ENCODE results near the gene C17orf50. TPM values are rescaled to one million over a fixed set of nuclear protein-coding genes. Genes with fewer than 3 reads are reported as not detected.

Gene C17orf50
- polyA plus RNA-seq, 1 donor (not counting 4 experiments of a cell fraction or from before 2014, with no cell fraction given): not detected

DNA sequence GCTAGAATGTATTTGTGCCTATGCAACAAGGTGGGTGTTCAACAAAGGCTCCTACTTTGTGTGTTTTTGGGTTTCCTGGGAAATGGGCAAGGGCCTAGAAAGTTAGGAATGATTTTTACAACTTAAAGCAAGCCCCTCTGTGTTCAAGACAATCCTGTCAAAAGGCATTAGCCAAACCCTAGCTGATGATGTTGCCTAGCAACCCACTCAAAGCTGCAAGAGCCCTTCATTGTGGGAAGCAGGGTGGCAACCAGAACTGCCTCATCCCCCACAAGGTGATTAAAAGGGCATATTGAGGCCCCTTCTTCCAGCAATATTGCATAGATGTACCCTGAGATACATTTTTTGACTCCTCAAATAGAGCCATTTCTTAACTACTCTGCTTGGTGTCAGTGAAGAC lies 45.3 kb upstream of the C17orf50 start:
- Histone ChIP-seq H3K36me3 (ENCODE audit: control insufficient read depth in 2 of 2, extremely low read depth in 1 of 2, insufficient read depth in 2 of 2, low read length in 2 of 2) (peaks cover 31 to 34% of the 10 kb centered on the region in 2 experiments), H3K9ac (ENCODE audit: control insufficient read depth, extremely low read depth, insufficient read depth, low read length) (no peak overlapping the region), H3K27ac (ENCODE audit: control insufficient read depth, insufficient read depth, low read length) (no peak overlapping the region)

DNA sequence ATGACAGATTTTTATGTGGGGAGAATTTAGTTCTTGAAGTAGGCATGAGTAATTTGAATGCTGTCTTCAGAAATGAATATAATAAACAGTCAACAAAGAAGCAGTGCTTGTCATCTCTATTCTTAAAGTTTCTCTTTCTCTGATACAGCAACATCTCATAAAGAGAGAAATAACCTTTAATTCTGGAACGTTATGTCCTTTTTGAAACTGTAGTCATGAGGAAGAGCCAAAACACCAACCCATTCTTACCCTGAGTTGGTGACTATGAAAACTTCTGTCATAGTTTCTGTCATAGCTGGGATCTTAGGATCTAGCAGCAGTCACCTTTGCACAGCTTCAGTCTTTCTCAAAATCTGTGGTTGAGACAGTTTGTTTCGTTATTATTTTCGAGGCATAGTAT lies 44.5 kb upstream of the C17orf50 start:
- Histone ChIP-seq H4K20me1 (ENCODE audit: control insufficient read depth, extremely low read depth, insufficient read depth, low read length) (no peaks in the 10 kb centered on the region), H2AFZ (ENCODE audit: control insufficient read depth, low read length) (no peak overlapping the region), H3K27ac (ENCODE audit: control insufficient read depth, insufficient read depth, low read length) (no peak overlapping the region), H3K27me3 (ENCODE audit: control insufficient read depth, extremely low read depth, insufficient read depth, low read length) (no peaks in the 10 kb centered on the region), H3K36me3 (ENCODE audit: control insufficient read depth in 2 of 2, extremely low read depth in 1 of 2, insufficient read depth in 2 of 2, low read length in 2 of 2) (peaks cover 25 to 31% of the 10 kb centered on the region in 2 experiments), H3K4me3 (ENCODE audit: control insufficient read depth in 2 of 3, extremely low read depth in 1 of 3, insufficient read depth in 2 of 3, low read depth in 1 of 3, low read length in 3 of 3) (no peak overlapping the region), H3K9ac (ENCODE audit: control insufficient read depth, extremely low read depth, insufficient read depth, low read length) (no peak overlapping the region), H3K4me1 (ENCODE audit: control insufficient read depth, extremely low read depth, insufficient read depth, low read length) (no peaks in the 10 kb centered on the region), H3K79me2 (ENCODE audit: control insufficient read depth, insufficient read depth, low read length) (no peaks in the 10 kb centered on the region), H3K9me3 (ENCODE audit: control insufficient read depth, low read depth, low read length) (no peaks in the 10 kb centered on the region), H3K9me1 (ENCODE audit: control insufficient read depth, extremely low read depth, insufficient read depth, low read length) (no peaks in the 10 kb centered on the region), H3K4me2 (ENCODE audit: control insufficient read depth, extremely low read depth, insufficient read depth, low read depth, low read length) (no peak overlapping the region)
- dilution Hi-C loops (cut with MboI; ENCODE audit: extremely low pct_ligation_motif_present, low sequenced_read_pairs): no loop called here
- TF ChIP-seq, protein P1, sequence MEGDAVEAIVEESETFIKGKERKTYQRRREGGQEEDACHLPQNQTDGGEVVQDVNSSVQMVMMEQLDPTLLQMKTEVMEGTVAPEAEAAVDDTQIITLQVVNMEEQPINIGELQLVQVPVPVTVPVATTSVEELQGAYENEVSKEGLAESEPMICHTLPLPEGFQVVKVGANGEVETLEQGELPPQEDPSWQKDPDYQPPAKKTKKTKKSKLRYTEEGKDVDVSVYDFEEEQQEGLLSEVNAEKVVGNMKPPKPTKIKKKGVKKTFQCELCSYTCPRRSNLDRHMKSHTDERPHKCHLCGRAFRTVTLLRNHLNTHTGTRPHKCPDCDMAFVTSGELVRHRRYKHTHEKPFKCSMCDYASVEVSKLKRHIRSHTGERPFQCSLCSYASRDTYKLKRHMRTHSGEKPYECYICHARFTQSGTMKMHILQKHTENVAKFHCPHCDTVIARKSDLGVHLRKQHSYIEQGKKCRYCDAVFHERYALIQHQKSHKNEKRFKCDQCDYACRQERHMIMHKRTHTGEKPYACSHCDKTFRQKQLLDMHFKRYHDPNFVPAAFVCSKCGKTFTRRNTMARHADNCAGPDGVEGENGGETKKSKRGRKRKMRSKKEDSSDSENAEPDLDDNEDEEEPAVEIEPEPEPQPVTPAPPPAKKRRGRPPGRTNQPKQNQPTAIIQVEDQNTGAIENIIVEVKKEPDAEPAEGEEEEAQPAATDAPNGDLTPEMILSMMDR (optimal IDR thresholded peaks at IDR 0.05 in 1 of 3, IDR thresholded peaks at IDR 0.05 in 1 of 3, conservative IDR thresholded peaks at IDR 0.05 in 1 of 3; ENCODE audit: extremely low read depth in 1 of 3, insufficient read depth in 2 of 3, low read length in 3 of 3): no peak
- TF ChIP-seq EZH2 (IDR thresholded peaks at IDR 0.05; ENCODE audit: low read length): no peak
- DNase-seq (ENCODE audit: low read depth, low spot score) (no peak), FAIRE-seq (no peak)

More for the DNA sequence above, 45.3 kb upstream of the C17orf50 start:
- FAIRE-seq (no peak), DNase-seq (ENCODE audit: low read depth, low spot score) (no peak)
- no peaks in the 10 kb centered on the region for H3K4me1 ChIP-seq (ENCODE audit: control insufficient read depth, extremely low read depth, insufficient read depth, low read length)
- no peaks in the 10 kb centered on the region for H3K79me2 ChIP-seq (ENCODE audit: control insufficient read depth, insufficient read depth, low read length)
- no peak overlapping the region for H3K4me2 ChIP-seq (ENCODE audit: control insufficient read depth, extremely low read depth, insufficient read depth, low read depth, low read length)
- H4K20me1 ChIP-seq (ENCODE audit: control insufficient read depth, extremely low read depth, insufficient read depth, low read length): no peaks in the 10 kb centered on the region
- TF ChIP-seq, protein P1 (optimal IDR thresholded peaks at IDR 0.05 in 1 of 3, IDR thresholded peaks at IDR 0.05 in 1 of 3, conservative IDR thresholded peaks at IDR 0.05 in 1 of 3; ENCODE audit: extremely low read depth in 1 of 3, insufficient read depth in 2 of 3, low read length in 3 of 3): no peak
- TF ChIP-seq EZH2 (IDR thresholded peaks at IDR 0.05; ENCODE audit: low read length): no peak
- no peak overlapping the region for H2AFZ ChIP-seq (ENCODE audit: control insufficient read depth, low read length)
- no peaks in the 10 kb centered on the region for H3K9me1 ChIP-seq (ENCODE audit: control insufficient read depth, extremely low read depth, insufficient read depth, low read length)
- dilution Hi-C loops (cut with MboI; ENCODE audit: extremely low pct_ligation_motif_present, low sequenced_read_pairs): no loop called here
- no peaks in the 10 kb centered on the region for H3K27me3 ChIP-seq (ENCODE audit: control insufficient read depth, extremely low read depth, insufficient read depth, low read length)
- H3K4me3 ChIP-seq (ENCODE audit: control insufficient read depth in 2 of 3, extremely low read depth in 1 of 3, insufficient read depth in 2 of 3, low read depth in 1 of 3, low read length in 3 of 3): no peak overlapping the region
- H3K9me3 ChIP-seq (ENCODE audit: control insufficient read depth, low read depth, low read length): no peaks in the 10 kb centered on the region
